IMR-90 (cell line): ENCODE measurements around the gene SIRPG. TPM values are rescaled to one million over a fixed set of nuclear protein-coding genes. Genes with fewer than 3 reads are reported as not detected.

Experiments used
- ATAC-seq: fragments of 200-7000 bp; cut with Tn5 transposase; 2 replicates; pipeline ENCODE4 v1.9.1; 2020; ENCODE audit warnings: low read depth, mild to moderate bottlenecking, moderate library complexity
- BruUV-seq: library from RNA; stranded (reverse); fragments of 400-500 nt; replicated peaks from 2 replicates; lab custom pipeline; 2021; lab: Mats Ljungman, UMichigan
- CTCF ChIA-PET: fragments of 300-600 bp; formaldehyde crosslinking; extraction: SDS; loops from one replicate; lab custom pipeline; 2021; ENCODE audit warnings: antibody characterized with exemption; lab: Yijun Ruan, JAX
- POLR2A ChIA-PET: fragments of 300-600 bp; sonication (Branson Sonifier 250); formaldehyde crosslinking; loops from one replicate; lab custom pipeline; 2022; ENCODE audit warnings: antibody characterized with exemption; ENCODE audit not compliant: unreplicated experiment; lab: Charles Lee
- DNase-seq: peaks from one replicate; pipeline ENCODE4 v3.0.0; 2013
- H2AFZ ChIP-seq: replicated peaks from 2 replicates; pipeline ENCODE3; 2013; ENCODE audit warnings: low read length, mild to moderate bottlenecking; ENCODE audit not compliant: poor library complexity
- H2AK5ac ChIP-seq: 2 replicates; pipeline ENCODE4 v1.6.1; 2013; ENCODE audit warnings: low read depth, low read length, inconsistent platforms
- H2AK9ac ChIP-seq: replicated peaks from 2 replicates; pipeline ENCODE3; 2013; ENCODE audit warnings: mild to moderate bottlenecking, low read depth, low read length, moderate library complexity; ENCODE audit not compliant: poor library complexity
- H2BK120ac ChIP-seq: 2 replicates; pipeline ENCODE4 v1.6.1; 2013; ENCODE audit warnings: low read depth, low read length, inconsistent platforms
- H2BK15ac ChIP-seq: 3 replicates; pipeline ENCODE4 v1.6.1; 2013; ENCODE audit warnings: low read depth, low read length, inconsistent platforms
- H2BK20ac ChIP-seq: 2 replicates; pipeline ENCODE4 v1.6.1; 2013; ENCODE audit warnings: low read depth, mild to moderate bottlenecking, inconsistent platforms, low read length, moderate library complexity
- H2BK5ac ChIP-seq: 2 replicates; pipeline ENCODE4 v1.6.1; 2013; ENCODE audit warnings: mild to moderate bottlenecking, low read depth, low read length, inconsistent platforms; ENCODE audit not compliant: poor library complexity, severe bottlenecking
- H3K14ac ChIP-seq: replicated peaks from 2 replicates; pipeline ENCODE4 v1.6.1; 2013; ENCODE audit warnings: low read depth, low read length, inconsistent platforms
- H3K18ac ChIP-seq: 2 replicates; pipeline ENCODE4 v1.6.1; 2013; ENCODE audit warnings: low read depth, low read length, control low read depth
- H3K23ac ChIP-seq: 2 replicates; pipeline ENCODE4 v1.6.1; 2013; ENCODE audit warnings: low read depth, low read length, inconsistent platforms
- H3K27ac ChIP-seq: 2 replicates; pipeline ENCODE4 v1.5.1; 2013; ENCODE audit warnings: mild to moderate bottlenecking, control low read depth, low read length; ENCODE audit not compliant: insufficient read depth
- H3K27me3 ChIP-seq: 2 replicates; pipeline ENCODE4 v1.6.1; 2013; ENCODE audit warnings: low read length; ENCODE audit not compliant: control insufficient read depth, insufficient read depth
- H3K36me3 ChIP-seq: 2 replicates; pipeline ENCODE4 v1.6.1; 2013; ENCODE audit warnings: low read length, mixed read lengths; ENCODE audit not compliant: control insufficient read depth, insufficient read depth
- H3K4ac ChIP-seq: 2 replicates; pipeline ENCODE4 v1.6.1; 2013; ENCODE audit warnings: low read depth, low read length, inconsistent platforms
- H3K4me1 ChIP-seq: 2 replicates; pipeline ENCODE4 v1.6.1; 2013; ENCODE audit warnings: low read length, mixed read lengths; ENCODE audit not compliant: control insufficient read depth, insufficient read depth
- H3K4me2 ChIP-seq: 2 replicates; pipeline ENCODE4 v1.6.1; 2013; ENCODE audit warnings: low read depth, mild to moderate bottlenecking, control low read depth, low read length, moderate library complexity
- H3K4me3 ChIP-seq: 2 replicates; pipeline ENCODE4 v1.5.1; 2013; ENCODE audit warnings: low read depth, mild to moderate bottlenecking, control low read depth, low read length, moderate library complexity; ENCODE audit not compliant: insufficient read depth
- H3K56ac ChIP-seq: 2 replicates; pipeline ENCODE4 v1.6.1; 2013; ENCODE audit warnings: low read length, inconsistent platforms; ENCODE audit not compliant: insufficient read depth; ENCODE audit errors: extremely low read depth
- H3K79me1 ChIP-seq, 2 experiments: 2 replicates each; pipeline ENCODE4 v1.6.1; 2013; ENCODE audit warnings: low read length in 2 of 2, inconsistent platforms in 1 of 2, low read depth in 1 of 2
- H3K9ac ChIP-seq: 2 replicates; pipeline ENCODE4 v1.6.1; 2013; ENCODE audit warnings: low read depth, low read length, control low read depth
- H3K9me1 ChIP-seq: 2 replicates; pipeline ENCODE4 v1.6.1; 2013; ENCODE audit warnings: low read length, inconsistent platforms; ENCODE audit not compliant: insufficient read depth
- H3K9me3 ChIP-seq: 2 replicates; pipeline ENCODE4 v1.6.1; 2013; ENCODE audit warnings: low read length; ENCODE audit not compliant: control insufficient read depth, insufficient read depth
- H4K20me1 ChIP-seq: 2 replicates; pipeline ENCODE4 v1.6.1; 2013; ENCODE audit warnings: low read length, inconsistent platforms; ENCODE audit not compliant: insufficient read depth
- H4K5ac ChIP-seq: 2 replicates; pipeline ENCODE4 v1.6.1; 2013; ENCODE audit warnings: mild to moderate bottlenecking, low read depth, low read length, control low read depth
- H4K8ac ChIP-seq, 2 experiments: 2 replicates each; pipeline ENCODE4 v1.6.1; 2013; ENCODE audit warnings: low read depth in 2 of 2, low read length in 2 of 2, control low read depth in 1 of 2, inconsistent platforms in 1 of 2
- H4K91ac ChIP-seq: 2 replicates; pipeline ENCODE4 v1.6.1; 2013; ENCODE audit warnings: low read depth, low read length, inconsistent platforms; ENCODE audit not compliant: insufficient read depth
- ELK1 ChIP-seq: fragments of 150-350 bp; IDR thresholded peaks from 2 replicates; pipeline ENCODE4 v1.6.1; 2016; ENCODE audit warnings: low read depth, mild to moderate bottlenecking, low read length, moderate library complexity, borderline replicate concordance
- MXI1 ChIP-seq: IDR thresholded peaks from 2 replicates; pipeline ENCODE4 v1.6.1; 2012; ENCODE audit warnings: low read depth, mild to moderate bottlenecking, low read length, moderate library complexity, borderline replicate concordance
- RFX5 ChIP-seq: IDR thresholded peaks from 2 replicates; pipeline ENCODE4 v1.8.0; 2012; ENCODE audit warnings: low read depth, mild to moderate bottlenecking, low read length, moderate library complexity
- USF2 ChIP-seq: fragments of 150-350 bp; IDR thresholded peaks from 2 replicates; pipeline ENCODE4 v1.6.1; 2017; ENCODE audit warnings: mild to moderate bottlenecking, antibody characterized with exemption, low read length, low read depth
- WGBS, 2 experiments: methylation state at CpG; one replicate each; pipeline versions ENCODE4 v1.1.5 to v1.1.7; 2013; ENCODE audit warnings: missing lambda C conversion rate in 2 of 2; ENCODE audit not compliant: insufficient read length in 1 of 2; ENCODE audit errors: extremely low coverage in 2 of 2; 5-methylcytosine and 5-hydroxymethylcytosine counted together
- dilution Hi-C: fragments of 300-500 bp; cut with HindIII; formaldehyde crosslinking; loops from one replicate; pipeline ENCODE4 v1.14.3; 2018; ENCODE audit warnings: low sequenced_read_pairs; ENCODE audit not compliant: unreplicated experiment
- in situ Hi-C: fragments of 300-500 bp; cut with MboI; formaldehyde crosslinking; loops from 3 replicates; pipeline ENCODE4 v1.14.3; 2019; ENCODE audit warnings: low sequenced_read_pairs, inconsistent platforms, mixed read lengths
- intact Hi-C: fragments of 100-400 bp; cut with micrococcal nuclease; formaldehyde crosslinking; loops from 2 replicates; pipeline ENCODE4 v1.10.0; 2022
- microRNA-seq, 2 experiments: library from miRNA; stranded (forward) in 1 of 2; unstranded in 1 of 2; fragments of 10-50 nt in 1 of 2; fragments of <30 nt in 1 of 2; gene quantifications in 1 of 2; microRNA quantifications in 1 of 2; one replicate each; pipeline versions ENCODE3 to v1.1.0; 2013 to 2020; ENCODE audit not compliant: insufficient read depth in 1 of 2, insufficient read length in 1 of 2, unreplicated experiment in 1 of 2
- polyA plus RNA-seq, 3 experiments: library from polyadenylated mRNA; depleted of rRNA; stranded (reverse); fragments of >200 nt; gene quantifications; 2 replicates each; pipeline ENCODE4 v1.2.3, GENCODE V29; 2012; ENCODE audit warnings: low replicate concordance in 1 of 3
- small RNA-seq, 5 experiments: library from RNA; depleted of rRNA; stranded (forward); fragments of <200 nt; gene quantifications; one replicate each; pipeline ENCODE3, GENCODE V24; 2012
- total RNA-seq: library from RNA; depleted of rRNA; stranded (reverse); fragments of >200 nt; gene quantifications from 2 replicates; pipeline ENCODE4 v1.2.3, GENCODE V29; 2012; rRNA removed

Gene SIRPG
- total and polyA plus RNA-seq, 2 of the 4 experiments (the other 2 are of a cell fraction) = not detected

- Histone ChIP-seq H3K36me3 (no peaks in the 10 kb centered on the region), H3K14ac (no peak overlapping the region), H2BK15ac (no peak overlapping the region), H3K9me1 (no peaks in the 10 kb centered on the region), H3K79me1 (no peaks in the 10 kb centered on the region), H3K9ac (no peak overlapping the region), H3K18ac (no peak overlapping the region), H4K5ac (no peak overlapping the region), H2BK120ac (no peak overlapping the region), H3K4me1 (no peaks in the 10 kb centered on the region), H2AFZ (no peak overlapping the region), H3K56ac (no peak overlapping the region), H3K4me3 (no peak overlapping the region), H2BK20ac (no peak overlapping the region), H3K4me2 (no peak overlapping the region), H3K4ac (no peak overlapping the region), H3K23ac (no peak overlapping the region), H3K27ac (no peak overlapping the region), H2AK5ac (no peak overlapping the region), H4K8ac (no peak overlapping the region), H4K20me1 (no peaks in the 10 kb centered on the region), H4K91ac (no peak overlapping the region), H2AK9ac (no peak overlapping the region), H3K9me3 (no peaks in the 10 kb centered on the region), H3K27me3 (no peaks in the 10 kb centered on the region), H2BK5ac (no peak overlapping the region)
- intact Hi-C loops (no loop called here), in situ Hi-C loops (no loop called here), dilution Hi-C loops (no loop called here)
- WGBS, 2 experiments = no CpG with 5 or more reads among the region's 6 CpGs
- TF ChIP-seq USF2 (no peak), ELK1 (no peak), MXI1 (no peak), RFX5 (no peak)
- BruUV-seq = no TSS peak
- DNase-seq = no peak
- no peak for ATAC-seq
- CTCF ChIA-PET = no interaction called here
- POLR2A ChIA-PET = no interaction called here
Measured at GRCh38 chr20:1579488-1579887, 78.1 kb downstream of the SIRPG start.

Small RNAs within 50 kb of the gene (microRNA-seq; reads per million reads assigned to microRNA genes)
- not detected for gene AL109809.3 (ENCODE audit: insufficient read depth, insufficient read length)
- not detected for gene RN7SL561P (ENCODE audit: insufficient read depth, insufficient read length)

Small RNAs within 50 kb of the gene (small RNA-seq; reads per million reads assigned to genes)
- 0 reads per million in 5 experiments for gene AL109809.3
- gene RN7SL561P = 0 reads per million in 5 experiments

Other genes with a start within 250 kb of the SIRPG start
- gene NSFL1C, start 190.9 kb downstream of the SIRPG start, total RNA-seq = 40.3 and 41.1 TPM in 2 replicates
- 28.6 and 33.0 TPM in 2 replicates for gene NSFL1C, start 190.9 kb downstream of the SIRPG start, polyA plus RNA-seq (2012; rRNA removed)
- not detected in 2 replicates for gene SIRPB2, start 166.4 kb downstream of the SIRPG start, total RNA-seq
- gene SIRPB2, start 166.4 kb downstream of the SIRPG start, polyA plus RNA-seq (2012; rRNA removed) = not detected in 2 replicates
- gene SIRPD, start 100.1 kb downstream of the SIRPG start, total RNA-seq = not detected in 2 replicates
- gene SIRPD, start 100.1 kb downstream of the SIRPG start, polyA plus RNA-seq (2012; rRNA removed) = not detected in 2 replicates
- 0.56 and 0.90 TPM in 2 replicates for gene SIRPB1, start 37.8 kb downstream of the SIRPG start, total RNA-seq
- 1.0 and 1.6 TPM in 2 replicates for gene SIRPB1, start 37.8 kb downstream of the SIRPG start, polyA plus RNA-seq (2012; rRNA removed)
- 9.7 and 9.9 TPM in 2 replicates for gene SIRPA, start 237.6 kb upstream of the SIRPG start, total RNA-seq
- gene SIRPA, start 237.6 kb upstream of the SIRPG start, polyA plus RNA-seq (2012; rRNA removed) = 37.2 and 40.2 TPM in 2 replicates